ENCODE results near the gene NFYB.
"Not testable (repeated sequence)": the region's sequence is repeated elsewhere in the genome, so short reads cannot be mapped to it uniquely, and the experiment has no call there.

The NFYB gene

GRCh38 chr12:104164634-104165033 is 26.6 kb upstream of the NFYB start:
- ChIA-PET POLR2A (no interaction called here), CTCF (interaction anchor here (1.8 kb wide), 1 partner anchor 13 kb away, joined by 5 read pairs; no protein-coding TSS in a partner anchor)
- no peak for DNase-seq (ENCODE audit: low read depth, low spot score)
- TF ChIP-seq, protein P1, sequence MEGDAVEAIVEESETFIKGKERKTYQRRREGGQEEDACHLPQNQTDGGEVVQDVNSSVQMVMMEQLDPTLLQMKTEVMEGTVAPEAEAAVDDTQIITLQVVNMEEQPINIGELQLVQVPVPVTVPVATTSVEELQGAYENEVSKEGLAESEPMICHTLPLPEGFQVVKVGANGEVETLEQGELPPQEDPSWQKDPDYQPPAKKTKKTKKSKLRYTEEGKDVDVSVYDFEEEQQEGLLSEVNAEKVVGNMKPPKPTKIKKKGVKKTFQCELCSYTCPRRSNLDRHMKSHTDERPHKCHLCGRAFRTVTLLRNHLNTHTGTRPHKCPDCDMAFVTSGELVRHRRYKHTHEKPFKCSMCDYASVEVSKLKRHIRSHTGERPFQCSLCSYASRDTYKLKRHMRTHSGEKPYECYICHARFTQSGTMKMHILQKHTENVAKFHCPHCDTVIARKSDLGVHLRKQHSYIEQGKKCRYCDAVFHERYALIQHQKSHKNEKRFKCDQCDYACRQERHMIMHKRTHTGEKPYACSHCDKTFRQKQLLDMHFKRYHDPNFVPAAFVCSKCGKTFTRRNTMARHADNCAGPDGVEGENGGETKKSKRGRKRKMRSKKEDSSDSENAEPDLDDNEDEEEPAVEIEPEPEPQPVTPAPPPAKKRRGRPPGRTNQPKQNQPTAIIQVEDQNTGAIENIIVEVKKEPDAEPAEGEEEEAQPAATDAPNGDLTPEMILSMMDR (IDR thresholded peaks at IDR 0.05; ENCODE audit: insufficient read depth, low read length, missing control alignments) = no peak
- H3K4me3 ChIP-seq (ENCODE audit: low read depth, low read length) = no peak overlapping the region

- DNase-seq (ENCODE audit: low read depth, low spot score) = peak; percentile 21
- TF ChIP-seq, protein P1 (IDR thresholded peaks at IDR 0.05; ENCODE audit: insufficient read depth, low read length, missing control alignments) = no peak
- POLR2A ChIA-PET = no interaction called here
- no peak overlapping the region for H3K4me3 ChIP-seq (ENCODE audit: low read depth, low read length)
- CTCF ChIA-PET = interaction anchor here (1.2 to 1.8 kb wide), 2 partner anchors 8 to 14 kb away, joined by 3 to 5 read pairs; no protein-coding TSS in a partner anchor
Measured at GRCh38 chr12:104163631-104164030, 25.6 kb upstream of the NFYB start.

- H3K4me3 ChIP-seq (ENCODE audit: low read depth, low read length); DNase-seq (ENCODE audit: low read depth, low spot score); POLR2A ChIA-PET: not testable (repeated sequence)
- CTCF ChIA-PET = interaction anchor here (1.2 kb wide), 1 partner anchor 8 kb away, joined by 3 read pairs; no protein-coding TSS in a partner anchor
Measured at GRCh38 chr12:104163028-104163427, 25.0 kb upstream of the NFYB start.

- CTCF ChIA-PET = interaction anchor here (1.2 to 1.4 kb wide), 2 partner anchors 8 to 21 kb away, joined by 3 to 4 read pairs; no protein-coding TSS in a partner anchor
- POLR2A ChIA-PET = no interaction called here
- DNase-seq (ENCODE audit: low read depth, low spot score) = no peak
- TF ChIP-seq, protein P1 (IDR thresholded peaks at IDR 0.05; ENCODE audit: insufficient read depth, low read length, missing control alignments) = no peak
- no peak overlapping the region for H3K4me3 ChIP-seq (ENCODE audit: low read depth, low read length)
Measured at GRCh38 chr12:104155711-104156555, 17.9 kb upstream of the NFYB start.

- no peak overlapping the region for H3K4me3 ChIP-seq (ENCODE audit: low read depth, low read length)
- ChIA-PET CTCF (interaction anchor here (1.2 to 1.8 kb wide), 3 partner anchors 9 to 23 kb away, joined by 3 to 4 read pairs (median 4); no protein-coding TSS in a partner anchor), POLR2A (no interaction called here)
- TF ChIP-seq, protein P1 (IDR thresholded peaks at IDR 0.05; ENCODE audit: insufficient read depth, low read length, missing control alignments) = no peak
- DNase-seq (ENCODE audit: low read depth, low spot score) = no peak
Measured at GRCh38 chr12:104154806-104155205, 16.8 kb upstream of the NFYB start.

- no peak for DNase-seq (ENCODE audit: low read depth, low spot score)
- CTCF ChIA-PET = interaction anchor here (1.8 kb wide), 1 partner anchor 21 kb away, joined by 4 read pairs; no protein-coding TSS in a partner anchor
- POLR2A ChIA-PET = no interaction called here
- TF ChIP-seq, protein P1 (IDR thresholded peaks at IDR 0.05; ENCODE audit: insufficient read depth, low read length, missing control alignments) = no peak
- no peak overlapping the region for H3K4me3 ChIP-seq (ENCODE audit: low read depth, low read length)
Measured at GRCh38 chr12:104154286-104154685, 16.3 kb upstream of the NFYB start.
